Tongue (tissue), 2 donors: Measurements from ENCODE around the gene BANP. TPM values are rescaled to one million over a fixed set of nuclear protein-coding genes. Genes with fewer than 3 reads are reported as not detected.
A peak's percentile ranks its signal among the peaks of the same experiment; 100 is the strongest.
"Not testable (repeated sequence)": the region's sequence is repeated elsewhere in the genome, so short reads cannot be mapped to it uniquely, and the experiment has no call there.

ENCODE experiments used
- DNase-seq: peaks from one replicate; pipeline ENCODE4 v3.0.0-alpha.2; 2015
- total RNA-seq: library from RNA; depleted of rRNA; stranded (reverse); fragments of >200 nt; gene quantifications from one replicate; pipeline ENCODE4 v1.2.3, GENCODE V29; 2014

The BANP gene
- total RNA-seq, 1 donor from 2014 or later: 35.2 TPM

- DNase-seq: not testable (repeated sequence)
These were observed 153.1 kb downstream of the BANP start for GRCh38 chr16:88104363-88104762.

GRCh38 chr16:88105574-88106140 is 154.4 kb downstream of the BANP start:
- not testable (repeated sequence) for DNase-seq

GRCh38 chr16:88106566-88106965 is 155.3 kb downstream of the BANP start:
- not testable (repeated sequence) for DNase-seq

- no peak for DNase-seq
These were observed 157.5 kb downstream of the BANP start for GRCh38 chr16:88108762-88109161.

GRCh38 chr16:88109726-88110621 is 158.7 kb downstream of the BANP start:
- peak; percentile 30 for DNase-seq

GRCh38 chr16:88110875-88111494 is 159.8 kb downstream of the BANP start:
- DNase-seq: not testable (repeated sequence)

GRCh38 chr16:88111976-88112375 is 160.7 kb downstream of the BANP start:
- not testable (repeated sequence) for DNase-seq

- no peak for DNase-seq
These were observed 162.4 kb downstream of the BANP start for GRCh38 chr16:88113545-88114045.

- not testable (repeated sequence) for DNase-seq
These were observed 163.5 kb downstream of the BANP start for GRCh38 chr16:88114541-88115228.

- peak; percentile 34 for DNase-seq
These were observed 164.9 kb downstream of the BANP start for GRCh38 chr16:88116121-88116520.

- no peak for DNase-seq
These were observed 166.2 kb downstream of the BANP start for GRCh38 chr16:88117476-88117868.

- DNase-seq: no peak
These were observed 167.1 kb downstream of the BANP start for GRCh38 chr16:88118376-88118775.

- DNase-seq: peak; percentile 44
These were observed 167.9 kb downstream of the BANP start for GRCh38 chr16:88118852-88119741.

GRCh38 chr16:88119881-88120751 is 168.9 kb downstream of the BANP start:
- not testable (repeated sequence) for DNase-seq

GRCh38 chr16:88120812-88121211 is 169.6 kb downstream of the BANP start:
- DNase-seq: no peak

GRCh38 chr16:88121391-88121790 is 170.2 kb downstream of the BANP start:
- DNase-seq: not testable (repeated sequence)

GRCh38 chr16:88121886-88122580 is 170.8 kb downstream of the BANP start:
- no peak for DNase-seq
